ENCODE measurements around the gene SPRTN. TPM values are rescaled to one million over a fixed set of nuclear protein-coding genes. Genes with fewer than 3 reads are reported as not detected.

Gene SPRTN
- total RNA-seq, 1 donor from 2014 or later: 18.9 TPM

DNA sequence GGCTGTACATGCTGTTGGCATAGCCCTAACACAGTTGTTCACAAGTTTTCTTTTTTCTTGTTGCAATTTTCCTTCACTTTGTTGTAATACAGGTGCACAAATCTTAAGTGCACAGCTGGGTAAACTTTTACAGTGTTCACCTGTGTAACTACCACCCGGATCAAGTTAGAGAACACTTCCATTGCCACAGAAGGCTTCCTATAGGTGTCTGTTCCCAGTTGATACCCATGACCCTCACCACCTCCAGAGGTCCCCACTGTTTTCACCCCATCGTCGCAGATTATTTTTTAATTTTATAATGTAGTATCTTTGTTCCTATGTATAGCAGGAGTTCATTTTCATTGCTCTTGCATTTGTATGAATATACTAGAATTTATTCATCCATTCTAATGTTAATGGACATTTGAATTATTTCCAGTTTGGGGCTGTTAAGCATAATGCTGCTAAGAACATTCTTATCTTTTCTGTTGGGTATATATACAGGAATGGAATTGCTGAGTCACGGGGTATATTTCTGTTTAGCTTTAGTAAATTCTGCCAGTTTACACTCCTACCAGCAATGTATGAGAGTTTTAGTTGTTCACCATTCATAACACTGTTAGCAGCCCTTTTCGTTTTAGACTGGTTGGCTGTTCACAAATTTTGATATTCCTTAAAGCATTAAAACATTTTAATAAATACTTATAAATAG is 16.4 kb downstream of the SPRTN start:
- peaks cover 36% of the 10 kb centered on the region for H3K36me3 Mint-ChIP-seq (ENCODE audit: low read depth)
- H3K27ac Mint-ChIP-seq: no peak overlapping the region

DNA sequence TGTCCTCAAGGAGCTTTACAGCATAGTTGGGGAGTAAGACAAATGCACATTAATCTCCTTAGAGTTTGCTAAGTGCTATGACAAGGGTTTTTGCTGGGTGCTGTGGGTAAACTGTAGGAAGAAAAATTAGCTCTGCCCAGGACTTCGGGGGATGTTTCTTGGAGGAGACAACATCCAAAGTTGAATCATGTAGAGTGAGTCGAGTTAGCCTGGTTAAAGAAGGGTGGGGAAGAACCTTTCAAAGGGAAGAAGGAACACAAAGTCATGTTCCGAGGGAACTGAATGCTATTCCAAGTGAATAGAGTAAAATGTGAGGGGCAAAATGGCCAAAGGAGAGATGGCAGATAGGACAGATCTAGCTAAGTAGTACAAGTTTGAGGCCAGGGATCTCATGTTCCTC is 17.1 kb downstream of the SPRTN start:
- CTCF ChIA-PET: interaction anchor here (1.0 to 1.3 kb wide), 3 partner anchors 8 to 248 kb away, joined by 3 read pairs; partner anchors contain the start of genes EXOC8 and SPRTN

More for the DNA sequence above, 16.4 kb downstream of the SPRTN start:
- intact Hi-C loops (cut with micrococcal nuclease): loop anchor here (5.0 kb wide), 1 partner anchor 68 kb away; the partner anchor contains the start of gene EGLN1
- Mint-ChIP-seq H3K4me3 (no peak overlapping the region), H3K27me3 (no peaks in the 10 kb centered on the region), H3K9me3 (no peaks in the 10 kb centered on the region), H3K4me1 (peaks cover 10% of the 10 kb centered on the region)
- DNase-seq (no peak), ATAC-seq (ENCODE audit: low read depth) (no peak)
- TF ChIP-seq, protein P1, sequence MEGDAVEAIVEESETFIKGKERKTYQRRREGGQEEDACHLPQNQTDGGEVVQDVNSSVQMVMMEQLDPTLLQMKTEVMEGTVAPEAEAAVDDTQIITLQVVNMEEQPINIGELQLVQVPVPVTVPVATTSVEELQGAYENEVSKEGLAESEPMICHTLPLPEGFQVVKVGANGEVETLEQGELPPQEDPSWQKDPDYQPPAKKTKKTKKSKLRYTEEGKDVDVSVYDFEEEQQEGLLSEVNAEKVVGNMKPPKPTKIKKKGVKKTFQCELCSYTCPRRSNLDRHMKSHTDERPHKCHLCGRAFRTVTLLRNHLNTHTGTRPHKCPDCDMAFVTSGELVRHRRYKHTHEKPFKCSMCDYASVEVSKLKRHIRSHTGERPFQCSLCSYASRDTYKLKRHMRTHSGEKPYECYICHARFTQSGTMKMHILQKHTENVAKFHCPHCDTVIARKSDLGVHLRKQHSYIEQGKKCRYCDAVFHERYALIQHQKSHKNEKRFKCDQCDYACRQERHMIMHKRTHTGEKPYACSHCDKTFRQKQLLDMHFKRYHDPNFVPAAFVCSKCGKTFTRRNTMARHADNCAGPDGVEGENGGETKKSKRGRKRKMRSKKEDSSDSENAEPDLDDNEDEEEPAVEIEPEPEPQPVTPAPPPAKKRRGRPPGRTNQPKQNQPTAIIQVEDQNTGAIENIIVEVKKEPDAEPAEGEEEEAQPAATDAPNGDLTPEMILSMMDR (IDR thresholded peaks at IDR 0.05): no peak
- ChIA-PET POLR2A (no interaction called here), CTCF (interaction anchor here (1.0 to 1.3 kb wide), 3 partner anchors 9 to 249 kb away, joined by 3 read pairs; partner anchors contain the start of genes EXOC8 and SPRTN)

DNA sequence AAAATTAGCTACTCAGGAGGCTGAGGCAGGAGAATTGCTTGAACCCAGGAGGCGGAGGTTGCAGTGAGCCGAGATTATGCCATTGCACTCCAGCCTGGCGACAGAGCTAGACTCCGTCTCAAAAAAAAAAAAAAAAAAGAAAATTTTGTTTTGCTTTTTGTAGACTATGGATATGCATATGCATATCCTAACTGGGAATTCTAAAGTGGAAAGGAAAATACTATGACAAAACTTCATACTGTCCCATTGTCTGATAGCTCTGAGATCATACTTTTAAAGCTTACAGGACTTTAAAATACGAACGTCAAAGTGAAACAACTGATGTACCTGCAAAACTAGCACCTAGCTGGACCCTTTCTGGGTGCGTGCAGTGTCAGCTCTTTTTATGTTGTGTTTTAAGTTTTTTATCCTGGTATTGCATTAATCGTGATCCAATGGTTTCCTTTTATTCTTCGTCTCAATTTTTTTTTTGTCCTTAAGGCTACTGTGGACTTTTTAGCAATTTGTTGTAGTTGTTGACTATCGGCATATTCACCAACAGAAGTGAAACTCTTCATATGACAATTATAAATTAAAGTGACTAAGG is 19.2 kb downstream of the SPRTN start:
- H3K9me3 Mint-ChIP-seq: no peaks in the 10 kb centered on the region

More for the DNA sequence above, 17.1 kb downstream of the SPRTN start:
- POLR2A ChIA-PET: no interaction called here
- no peak for DNase-seq
- H3K27ac Mint-ChIP-seq: no peak overlapping the region
- H3K27me3 Mint-ChIP-seq: no peaks in the 10 kb centered on the region
- intact Hi-C loops (cut with micrococcal nuclease): loop anchor here (5.0 kb wide), 1 partner anchor 67 kb away; the partner anchor contains the start of gene EGLN1
- peaks cover 30% of the 10 kb centered on the region for H3K36me3 Mint-ChIP-seq (ENCODE audit: low read depth)
- ATAC-seq (ENCODE audit: low read depth): no peak
- H3K4me1 Mint-ChIP-seq: peaks cover 10% of the 10 kb centered on the region
- no peaks in the 10 kb centered on the region for H3K9me3 Mint-ChIP-seq
- TF ChIP-seq, protein P1 (IDR thresholded peaks at IDR 0.05): no peak
- no peak overlapping the region for H3K4me3 Mint-ChIP-seq

DNA sequence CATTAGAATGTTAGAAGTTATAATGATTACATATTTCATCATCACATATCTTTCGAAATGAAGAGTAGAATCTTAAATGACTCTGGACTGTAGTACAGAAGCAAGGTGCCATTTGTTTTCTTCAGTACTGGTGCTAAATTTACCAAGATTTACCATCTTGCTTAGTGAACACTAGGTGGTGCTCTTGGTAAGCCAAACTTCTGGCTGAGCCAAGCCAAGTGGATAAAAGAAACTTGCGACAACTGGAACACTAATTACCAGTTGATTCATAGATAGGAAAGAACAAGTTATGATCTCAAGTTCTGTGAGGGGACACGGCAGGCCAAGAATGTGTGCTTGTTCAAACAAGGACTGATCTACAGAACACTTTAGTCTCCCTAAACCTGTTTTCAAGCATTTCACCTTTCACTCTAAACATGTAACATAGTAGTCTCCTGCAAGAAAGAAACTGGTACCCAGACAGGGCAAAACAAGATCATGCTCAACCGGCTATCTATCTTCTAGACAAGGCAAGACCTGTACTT is 19.8 kb downstream of the SPRTN start:
- TF ChIP-seq, protein P1 (IDR thresholded peaks at IDR 0.05): peak; percentile 29
- peaks cover 18% of the 10 kb centered on the region for H3K36me3 Mint-ChIP-seq (ENCODE audit: low read depth)
- no peaks in the 10 kb centered on the region for H3K9me3 Mint-ChIP-seq
- intact Hi-C loops (cut with micrococcal nuclease): loop anchor here (1.0 to 5.0 kb wide), 4 partner anchors 64 to 246 kb away; partner anchors contain the start of gene EGLN1
- H3K27ac Mint-ChIP-seq: no peak overlapping the region
- H3K4me3 Mint-ChIP-seq: no peak overlapping the region
- no peak for DNase-seq
- H3K27me3 Mint-ChIP-seq: no peaks in the 10 kb centered on the region
- ChIA-PET CTCF (interaction anchor here (0.7 to 7.7 kb wide), 11 partner anchors 9 to 248 kb away, joined by 3 to 51 read pairs (median 5); partner anchors contain the start of genes EXOC8 and SPRTN), POLR2A (no interaction called here)
- H3K4me1 Mint-ChIP-seq: peaks cover 10% of the 10 kb centered on the region
- peak; percentile 82 for ATAC-seq (ENCODE audit: low read depth)

More for the DNA sequence above, 19.2 kb downstream of the SPRTN start:
- TF ChIP-seq, protein P1 (IDR thresholded peaks at IDR 0.05): no peak
- ATAC-seq (ENCODE audit: low read depth) (no peak), DNase-seq (no peak)
- peaks cover 10% of the 10 kb centered on the region for H3K4me1 Mint-ChIP-seq
- intact Hi-C loops (cut with micrococcal nuclease): loop anchor here (1.0 to 5.0 kb wide), 3 partner anchors 65 to 247 kb away; partner anchors contain the start of gene EGLN1
- peaks cover 22% of the 10 kb centered on the region for H3K36me3 Mint-ChIP-seq (ENCODE audit: low read depth)
- no peak overlapping the region for H3K4me3 Mint-ChIP-seq
- no peak overlapping the region for H3K27ac Mint-ChIP-seq
- POLR2A ChIA-PET: no interaction called here
- CTCF ChIA-PET: interaction anchor here (0.7 to 7.7 kb wide), 11 partner anchors 14 to 676 kb away, joined by 3 to 51 read pairs (median 5); partner anchors contain the start of genes EXOC8 and SPRTN
- no peaks in the 10 kb centered on the region for H3K27me3 Mint-ChIP-seq
